ENCODE results near the gene SOX13.
A peak's percentile ranks its signal among the peaks of the same experiment; 100 is the strongest.

Gene SOX13

GRCh38 chr1:204080163-204080903 lies 7.4 kb downstream of the SOX13 start:
- peak; percentile 91 for DNase-seq (ENCODE audit: low read depth)
- no peak for TF ChIP-seq CTCF (conservative IDR thresholded peaks at IDR 0.05; ENCODE audit: low read depth, low read length)
- H3K4me3 ChIP-seq (ENCODE audit: low read depth, low read length): no peak overlapping the region

- H3K4me3 ChIP-seq (ENCODE audit: low read depth, low read length): no peak overlapping the region
- no peak for TF ChIP-seq CTCF (conservative IDR thresholded peaks at IDR 0.05; ENCODE audit: low read depth, low read length)
- peak; percentile 39 for DNase-seq (ENCODE audit: low read depth)
Observed at GRCh38 chr1:204081164-204081790, 8.4 kb downstream of the SOX13 start.

GRCh38 chr1:204081791-204082513 lies 9.0 kb downstream of the SOX13 start:
- TF ChIP-seq CTCF (conservative IDR thresholded peaks at IDR 0.05; ENCODE audit: low read depth, low read length): no peak
- DNase-seq (ENCODE audit: low read depth): no peak
- no peak overlapping the region for H3K4me3 ChIP-seq (ENCODE audit: low read depth, low read length)

GRCh38 chr1:204083491-204083890 lies 10.6 kb downstream of the SOX13 start:
- no peak for TF ChIP-seq CTCF (conservative IDR thresholded peaks at IDR 0.05; ENCODE audit: low read depth, low read length)
- no peak for DNase-seq (ENCODE audit: low read depth)
- no peak overlapping the region for H3K4me3 ChIP-seq (ENCODE audit: low read depth, low read length)

GRCh38 chr1:204084247-204084772 lies 11.4 kb downstream of the SOX13 start:
- no peak overlapping the region for H3K4me3 ChIP-seq (ENCODE audit: low read depth, low read length)
- DNase-seq (ENCODE audit: low read depth): no peak
- TF ChIP-seq CTCF (conservative IDR thresholded peaks at IDR 0.05; ENCODE audit: low read depth, low read length): no peak

GRCh38 chr1:204085876-204086275 lies 13.0 kb downstream of the SOX13 start:
- DNase-seq (ENCODE audit: low read depth): no peak
- H3K4me3 ChIP-seq (ENCODE audit: low read depth, low read length): no peak overlapping the region
- no peak for TF ChIP-seq CTCF (conservative IDR thresholded peaks at IDR 0.05; ENCODE audit: low read depth, low read length)

Data from choroid plexus epithelial cell (primary cell).